Caco-2 (cell line): ENCODE results near the gene CDC14B. TPM values are rescaled to one million over a fixed set of nuclear protein-coding genes. Genes with fewer than 3 reads are reported as not detected.
"Not testable (repeated sequence)": the region's sequence is repeated elsewhere in the genome, so short reads cannot be mapped to it uniquely, and the experiment has no call there.

Experiments
- BruUV-seq: library from RNA; stranded (reverse); fragments of 400-500 nt; replicated peaks from 2 replicates; lab custom pipeline; 2021; lab: Mats Ljungman, UMichigan
- CTCF ChIA-PET: fragments of 300-600 bp; sonication (Branson Sonifier 250); formaldehyde crosslinking; loops from one replicate; lab custom pipeline; 2022; ENCODE audit warnings: antibody characterized with exemption; lab: Charles Lee
- POLR2A ChIA-PET: fragments of 300-600 bp; sonication (Branson Sonifier 250); formaldehyde crosslinking; loops from one replicate; lab custom pipeline; 2022; ENCODE audit warnings: antibody characterized with exemption; lab: Charles Lee
- DNase-seq, 2 experiments: peaks; one replicate each; pipeline versions ENCODE4 v3.0.0 to v3.0.0-alpha.2; 2020 to 2022
- H3K27me3 ChIP-seq: replicated peaks from 2 replicates; pipeline ENCODE4 v1.6.0; 2011; ENCODE audit warnings: low read length; ENCODE audit not compliant: control insufficient read depth, insufficient read depth
- H3K36me3 ChIP-seq: 2 replicates; pipeline ENCODE4 v1.5.1; 2011; ENCODE audit warnings: low read length; ENCODE audit not compliant: control insufficient read depth, insufficient read depth
- H3K4me1 ChIP-seq: fragments of 250-450 bp; sonication (Bioruptor Pico); 2 replicates; pipeline ENCODE4 v1.5.1; 2020; ENCODE audit warnings: mild to moderate bottlenecking
- H3K4me3 ChIP-seq: 2 replicates; pipeline ENCODE4 v1.5.1; 2011; ENCODE audit warnings: low read depth, mild to moderate bottlenecking, control low read depth, low read length
- H3K9me3 ChIP-seq: fragments of 250-450 bp; sonication (Bioruptor Pico); 2 replicates; pipeline ENCODE4 v1.5.1; 2020; ENCODE audit warnings: mild to moderate bottlenecking, moderate library complexity
- H3K27ac Mint-ChIP-seq: one replicate; pipeline ENCODE4 v1.8.0; 2022; ENCODE audit warnings: mixed read lengths; ENCODE audit not compliant: unreplicated experiment
- H3K27me3 Mint-ChIP-seq: one replicate; pipeline ENCODE4 v1.8.0; 2022; ENCODE audit warnings: mixed read lengths; ENCODE audit not compliant: insufficient read depth, unreplicated experiment
- H3K36me3 Mint-ChIP-seq: one replicate; pipeline ENCODE4 v1.8.0; 2022; ENCODE audit warnings: mild to moderate bottlenecking, mixed read lengths; ENCODE audit not compliant: insufficient read depth, unreplicated experiment
- H3K4me1 Mint-ChIP-seq: one replicate; pipeline ENCODE4 v1.8.0; 2022; ENCODE audit warnings: low read depth, mixed read lengths; ENCODE audit not compliant: unreplicated experiment
- H3K4me3 Mint-ChIP-seq: one replicate; pipeline ENCODE4 v1.8.0; 2022; ENCODE audit warnings: mild to moderate bottlenecking, moderate library complexity, mixed read lengths; ENCODE audit not compliant: unreplicated experiment
- H3K9me3 Mint-ChIP-seq: one replicate; pipeline ENCODE4 v1.8.0; 2022; ENCODE audit warnings: mixed read lengths; ENCODE audit not compliant: unreplicated experiment
- CTCF ChIP-seq, 2 experiments: fragments of 200-600 bp in 1 of 2; IDR thresholded peaks; 1 replicate in 1 of 2; 2 replicates in 1 of 2; pipeline versions ENCODE4 v1.5.1 to v1.8.0; 2011 to 2022; ENCODE audit warnings: antibody characterized with exemption in 1 of 2, control low read depth in 1 of 2, inconsistent platforms in 1 of 2, low read depth in 1 of 2, low read length in 1 of 2, mild to moderate bottlenecking in 1 of 2, moderate library complexity in 1 of 2; ENCODE audit not compliant: insufficient read depth in 1 of 2, severe bottlenecking in 1 of 2, unreplicated experiment in 1 of 2
- intact Hi-C: fragments of 100-400 bp; cut with micrococcal nuclease; formaldehyde crosslinking; loops from one replicate; pipeline ENCODE4 v1.10.0; 2022; ENCODE audit not compliant: unreplicated experiment
- total RNA-seq: library from RNA; stranded (reverse); gene quantifications from 2 replicates; pipeline ENCODE4 v1.2.3, GENCODE V29; 2022

The CDC14B gene
- total RNA-seq, 1 experiment from 2014 or later = 81.4 TPM

GRCh38 chr9:96503918-96504317 is 115.7 kb downstream of the CDC14B start:
- no peak overlapping the region for H3K27ac Mint-ChIP-seq
- no TSS peak for BruUV-seq
- peaks cover 82% of the 10 kb centered on the region for H3K36me3 Mint-ChIP-seq
- no peak for TF ChIP-seq CTCF (IDR thresholded peaks at IDR 0.05; ENCODE audit: insufficient read depth in 1 of 2, low read depth in 1 of 2, low read length in 1 of 2, severe bottlenecking in 1 of 2, unreplicated experiment in 1 of 2)
- ChIA-PET POLR2A (no interaction called here), CTCF (no interaction called here)
- H3K27me3 Mint-ChIP-seq = no peaks in the 10 kb centered on the region
- no peaks in the 10 kb centered on the region for H3K9me3 Mint-ChIP-seq
- H3K4me1 ChIP-seq = no peaks in the 10 kb centered on the region
- DNase-seq = no peak
- no peak overlapping the region for H3K4me3 ChIP-seq
- H3K36me3 ChIP-seq = no peaks in the 10 kb centered on the region; the same call in 1 of the 2 replicates
- no peaks in the 10 kb centered on the region for H3K27me3 ChIP-seq
- no peaks in the 10 kb centered on the region for H3K4me1 Mint-ChIP-seq
- H3K9me3 ChIP-seq = no peaks in the 10 kb centered on the region
- intact Hi-C loops = no loop called here
- no peak overlapping the region for H3K4me3 Mint-ChIP-seq

GRCh38 chr9:96503374-96503748 is 116.3 kb downstream of the CDC14B start:
- H3K4me3 Mint-ChIP-seq, intact Hi-C loops, POLR2A ChIA-PET, H3K4me1 ChIP-seq, H3K9me3 Mint-ChIP-seq, CTCF ChIA-PET, H3K27ac Mint-ChIP-seq, BruUV-seq, H3K27me3 ChIP-seq, H3K4me3 ChIP-seq, DNase-seq, H3K9me3 ChIP-seq, H3K27me3 Mint-ChIP-seq, H3K36me3 ChIP-seq, H3K4me1 Mint-ChIP-seq: not testable (repeated sequence)
- peaks cover 82% of the 10 kb centered on the region for H3K36me3 Mint-ChIP-seq

DNA sequence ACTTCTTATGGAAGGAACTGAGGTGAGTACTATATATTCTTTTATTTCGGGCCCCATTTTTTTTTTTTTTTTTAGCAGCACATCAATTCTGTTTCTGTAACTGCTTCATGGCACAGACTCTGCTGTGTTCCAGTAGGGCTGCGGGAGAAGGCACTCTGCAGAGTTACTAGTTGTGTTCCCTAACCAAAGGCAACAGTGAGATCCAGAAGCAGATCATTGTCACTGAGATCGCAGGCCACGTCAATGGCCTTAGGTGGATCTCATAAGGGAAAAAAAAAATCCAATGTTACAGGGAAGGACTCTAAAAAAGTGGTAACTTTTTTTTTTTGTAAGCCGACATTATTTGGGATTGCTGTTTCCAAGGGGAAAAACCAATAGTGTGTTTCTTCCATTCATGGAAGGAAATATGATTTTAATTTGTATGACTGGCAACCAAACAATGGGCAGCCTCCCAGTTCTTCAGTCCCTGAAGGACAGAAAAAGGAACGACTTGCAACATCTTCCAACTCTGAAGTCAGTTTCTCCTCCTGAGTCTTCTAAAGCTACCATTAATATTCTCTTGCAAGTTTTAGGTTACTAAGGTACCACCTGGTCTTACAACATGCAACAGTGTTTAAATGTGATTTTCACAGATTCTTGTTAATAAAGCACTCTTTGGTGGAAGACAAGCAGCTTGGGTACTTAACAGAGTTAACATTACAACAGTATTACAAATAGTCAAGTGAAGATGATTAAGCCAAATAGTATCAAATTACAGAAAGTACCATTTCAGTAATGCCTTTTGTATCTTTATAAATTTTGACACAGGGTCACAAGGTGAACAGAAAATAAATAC is 116.9 kb downstream of the CDC14B start:
- Mint-ChIP-seq H3K4me3 (no peak overlapping the region), H3K36me3 (peaks cover 77% of the 10 kb centered on the region), H3K27me3 (no peaks in the 10 kb centered on the region), H3K4me1 (no peaks in the 10 kb centered on the region), H3K9me3 (no peaks in the 10 kb centered on the region), H3K27ac (no peak overlapping the region)
- Histone ChIP-seq H3K36me3 (no peaks in the 10 kb centered on the region; the same call in 1 of the 2 replicates), H3K9me3 (no peaks in the 10 kb centered on the region), H3K4me3 (no peak overlapping the region), H3K27me3 (no peaks in the 10 kb centered on the region), H3K4me1 (no peaks in the 10 kb centered on the region)
- intact Hi-C loops = no loop called here
- ChIA-PET CTCF (no interaction called here), POLR2A (no interaction called here)
- no peak for DNase-seq
- TF ChIP-seq CTCF (IDR thresholded peaks at IDR 0.05; ENCODE audit: insufficient read depth in 1 of 2, low read depth in 1 of 2, low read length in 1 of 2, severe bottlenecking in 1 of 2, unreplicated experiment in 1 of 2) = no peak
- BruUV-seq = no TSS peak
